BE2C (cell line): Measurements from ENCODE around the gene FOXK2.
"Not testable (repeated sequence)": the region's sequence is repeated elsewhere in the genome, so short reads cannot be mapped to it uniquely, and the experiment has no call there.

Experiments used
- DNase-seq: peaks from one replicate; pipeline ENCODE4 v3.0.0-alpha.2; 2020
- H3K27me3 ChIP-seq: fragments of 250-450 bp; sonication (Bioruptor Pico); 2 replicates; pipeline ENCODE4 v1.5.1; 2020; ENCODE audit warnings: mild to moderate bottlenecking
- H3K36me3 ChIP-seq: fragments of 250-450 bp; sonication (Bioruptor Pico); 2 replicates; pipeline ENCODE4 v1.5.1; 2020; ENCODE audit warnings: mild to moderate bottlenecking
- H3K4me1 ChIP-seq: fragments of 250-450 bp; sonication (Bioruptor Pico); 2 replicates; pipeline ENCODE4 v1.5.1; 2020
- H3K4me3 ChIP-seq: 2 replicates; pipeline ENCODE4 v1.5.1; 2011; ENCODE audit warnings: low read depth, low read length
- H3K9me3 ChIP-seq: fragments of 250-450 bp; sonication (Bioruptor Pico); 2 replicates; pipeline ENCODE4 v1.5.1; 2020
- CTCF ChIP-seq: IDR thresholded peaks from 2 replicates; pipeline ENCODE4 v1.5.1; 2012; ENCODE audit warnings: mild to moderate bottlenecking, low read depth, low read length

The FOXK2 gene

GRCh38 chr17:82567286-82567685 is 47.8 kb downstream of the FOXK2 start:
- H3K4me1 ChIP-seq: no peaks in the 10 kb centered on the region
- H3K9me3 ChIP-seq: no peaks in the 10 kb centered on the region
- peaks cover 74% of the 10 kb centered on the region for H3K36me3 ChIP-seq
- no peaks in the 10 kb centered on the region for H3K27me3 ChIP-seq
- no peak for DNase-seq
- TF ChIP-seq CTCF: no peak
- no peak overlapping the region for H3K4me3 ChIP-seq

DNA sequence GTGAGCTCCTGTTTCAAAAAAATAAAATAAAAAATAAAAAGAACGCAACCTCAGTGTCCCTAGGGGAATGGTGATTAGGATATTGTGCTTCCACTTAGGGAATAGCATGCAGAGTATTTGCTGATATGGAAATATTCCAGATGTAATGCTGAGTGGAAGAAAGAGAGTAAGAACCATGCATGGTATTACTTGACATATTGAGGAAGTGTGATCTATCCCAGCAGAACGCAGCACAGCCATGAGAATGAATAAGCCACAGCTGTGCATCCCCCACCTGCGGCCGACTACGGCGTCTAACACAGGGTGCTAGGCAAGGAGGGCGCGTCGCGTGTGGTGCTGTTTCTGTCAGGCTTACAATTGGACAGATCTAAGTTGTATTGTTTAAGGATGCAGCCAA is 49.5 kb downstream of the FOXK2 start:
- no peak overlapping the region for H3K4me3 ChIP-seq
- DNase-seq: no peak
- H3K27me3 ChIP-seq: no peaks in the 10 kb centered on the region
- H3K9me3 ChIP-seq: no peaks in the 10 kb centered on the region
- H3K4me1 ChIP-seq: no peaks in the 10 kb centered on the region
- no peak for TF ChIP-seq CTCF
- H3K36me3 ChIP-seq: peaks cover 83% of the 10 kb centered on the region

- no peak overlapping the region for H3K4me3 ChIP-seq
- no peaks in the 10 kb centered on the region for H3K9me3 ChIP-seq
- H3K36me3 ChIP-seq: peaks cover 85% of the 10 kb centered on the region
- no peak for DNase-seq
- no peaks in the 10 kb centered on the region for H3K4me1 ChIP-seq
- no peak for TF ChIP-seq CTCF
- no peaks in the 10 kb centered on the region for H3K27me3 ChIP-seq
These were observed 50.1 kb downstream of the FOXK2 start for GRCh38 chr17:82569621-82570020.

GRCh38 chr17:82570277-82570676 is 50.7 kb downstream of the FOXK2 start:
- DNase-seq: no peak
- no peaks in the 10 kb centered on the region for H3K27me3 ChIP-seq
- no peak overlapping the region for H3K4me3 ChIP-seq
- no peaks in the 10 kb centered on the region for H3K9me3 ChIP-seq
- H3K4me1 ChIP-seq: no peaks in the 10 kb centered on the region
- TF ChIP-seq CTCF: no peak
- H3K36me3 ChIP-seq: peaks cover 85% of the 10 kb centered on the region

DNA sequence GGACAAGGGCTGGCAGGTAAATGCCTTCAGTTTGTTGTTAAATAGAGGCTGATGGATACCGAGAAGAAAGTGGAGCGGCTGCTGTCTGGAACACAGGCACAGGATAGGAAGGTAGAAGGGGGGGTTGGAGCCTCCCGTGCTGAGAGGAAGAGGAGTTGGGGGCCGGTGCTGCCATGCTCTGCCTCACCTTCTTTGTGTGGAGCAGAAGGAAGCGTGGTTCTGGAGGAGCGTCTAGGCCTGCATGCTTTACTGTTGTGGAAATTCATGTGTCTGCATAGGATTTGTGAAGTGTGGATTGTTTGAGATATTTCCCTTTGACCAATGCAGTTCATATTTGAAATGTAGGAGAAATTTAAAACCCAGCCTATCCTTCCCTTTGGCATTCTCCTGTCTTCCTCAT is 52.3 kb downstream of the FOXK2 start:
- no peak for DNase-seq
- H3K4me3 ChIP-seq: no peak overlapping the region
- no peak for TF ChIP-seq CTCF
- H3K27me3 ChIP-seq: no peaks in the 10 kb centered on the region
- H3K4me1 ChIP-seq: no peaks in the 10 kb centered on the region
- no peaks in the 10 kb centered on the region for H3K9me3 ChIP-seq
- peaks cover 84% of the 10 kb centered on the region for H3K36me3 ChIP-seq

DNA sequence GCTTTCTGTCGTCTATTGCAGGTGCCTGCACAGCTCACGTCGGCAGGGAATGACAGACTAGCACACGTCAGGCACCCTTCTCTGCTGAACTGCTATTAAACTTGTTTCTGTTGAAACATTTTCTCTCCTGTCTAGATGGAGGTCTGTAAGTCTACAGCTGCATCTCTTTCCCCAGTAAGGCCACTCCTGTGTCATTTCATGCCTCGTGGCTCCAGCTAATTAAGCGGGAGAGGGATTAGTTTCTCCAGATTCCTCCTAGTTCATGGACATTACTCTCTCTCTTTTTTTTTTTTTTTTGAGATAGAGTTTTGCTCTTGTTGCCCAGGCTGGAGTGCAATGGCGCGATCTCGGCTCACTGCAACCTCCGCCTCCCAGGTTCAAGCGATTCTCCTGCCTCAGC is 54.5 kb downstream of the FOXK2 start:
- no peak for DNase-seq
- peaks cover 87% of the 10 kb centered on the region for H3K36me3 ChIP-seq
- no peak overlapping the region for H3K4me3 ChIP-seq
- H3K4me1 ChIP-seq: no peaks in the 10 kb centered on the region
- H3K27me3 ChIP-seq: no peaks in the 10 kb centered on the region
- no peaks in the 10 kb centered on the region for H3K9me3 ChIP-seq
- TF ChIP-seq CTCF: no peak

- not testable (repeated sequence) for H3K9me3 ChIP-seq, H3K27me3 ChIP-seq, H3K4me1 ChIP-seq, H3K4me3 ChIP-seq, DNase-seq
- peaks cover 76% of the 10 kb centered on the region for H3K36me3 ChIP-seq
These were observed 56.2 kb downstream of the FOXK2 start for GRCh38 chr17:82575581-82576221.
